Keratinocyte (primary cell): Measurements from ENCODE around the gene KMT5B. TPM values are rescaled to one million over a fixed set of nuclear protein-coding genes. Genes with fewer than 3 reads are reported as not detected.

Experiments used
- DNase-seq: peaks from one replicate; pipeline ENCODE4 v3.0.0-alpha.2; 2011; ENCODE audit warnings: low read depth, missing footprints, low spot score
- FAIRE-seq: peaks from 2 replicates; lab custom pipeline; 2011; peaks lifted over from hg19 to GRCh38; lab: Jason Lieb, UNC
- H2AFZ ChIP-seq: 2 replicates; pipeline ENCODE4 v1.6.0; 2012; ENCODE audit warnings: low read length, control low read depth, inconsistent platforms; ENCODE audit not compliant: control insufficient read depth
- H3K27ac ChIP-seq: 2 replicates; pipeline ENCODE4 v1.5.1; 2011; ENCODE audit warnings: low read length; ENCODE audit not compliant: control insufficient read depth, insufficient read depth
- H3K27me3 ChIP-seq: 3 replicates; pipeline ENCODE4 v1.6.0; 2011; ENCODE audit warnings: low read length; ENCODE audit not compliant: control insufficient read depth, insufficient read depth; ENCODE audit errors: extremely low read depth
- H3K36me3 ChIP-seq, 2 experiments: 2 replicates in 1 of 2; 3 replicates in 1 of 2; pipeline ENCODE4 v1.5.1; 2011; ENCODE audit warnings: low read length in 2 of 2, mild to moderate bottlenecking in 1 of 2; ENCODE audit not compliant: control insufficient read depth in 2 of 2, insufficient read depth in 2 of 2; ENCODE audit errors: extremely low read depth in 1 of 2
- H3K4me1 ChIP-seq: 3 replicates; pipeline ENCODE4 v1.5.1; 2011; ENCODE audit warnings: low read length; ENCODE audit not compliant: control insufficient read depth, insufficient read depth; ENCODE audit errors: extremely low read depth
- H3K4me2 ChIP-seq: 3 replicates; pipeline ENCODE4 v1.6.0; 2011; ENCODE audit warnings: low read depth, low read length; ENCODE audit not compliant: control insufficient read depth, insufficient read depth; ENCODE audit errors: extremely low read depth
- H3K4me3 ChIP-seq, 3 experiments: fragments of 200-600 bp in 1 of 3; sonication (generic) in 1 of 3; 2 replicates in 2 of 3; 3 replicates in 1 of 3; pipeline ENCODE4 v1.5.1; 2011 to 2016; ENCODE audit warnings: low read length in 3 of 3, mild to moderate bottlenecking in 3 of 3, control low read depth in 2 of 3, inconsistent platforms in 1 of 3, low read depth in 1 of 3, mixed read lengths in 1 of 3, mixed run types in 1 of 3, moderate library complexity in 1 of 3; ENCODE audit not compliant: control insufficient read depth in 2 of 3, insufficient read depth in 2 of 3; ENCODE audit errors: extremely low read depth in 1 of 3
- H3K79me2 ChIP-seq: 2 replicates; pipeline ENCODE4 v1.6.0; 2012; ENCODE audit warnings: low read length; ENCODE audit not compliant: control insufficient read depth, insufficient read depth
- H3K9ac ChIP-seq: 3 replicates; pipeline ENCODE4 v1.6.0; 2011; ENCODE audit warnings: low read length; ENCODE audit not compliant: control insufficient read depth, insufficient read depth; ENCODE audit errors: extremely low read depth
- H3K9me1 ChIP-seq: 3 replicates; pipeline ENCODE4 v1.6.0; 2011; ENCODE audit warnings: low read length; ENCODE audit not compliant: control insufficient read depth, insufficient read depth; ENCODE audit errors: extremely low read depth
- H3K9me3 ChIP-seq: 2 replicates; pipeline ENCODE4 v1.5.1; 2012; ENCODE audit warnings: low read depth, low read length; ENCODE audit not compliant: control insufficient read depth
- H4K20me1 ChIP-seq: 3 replicates; pipeline ENCODE4 v1.6.0; 2011; ENCODE audit warnings: low read length; ENCODE audit not compliant: control insufficient read depth, insufficient read depth; ENCODE audit errors: extremely low read depth
- EZH2 ChIP-seq: IDR thresholded peaks from one replicate; pipeline ENCODE4 v1.6.1; 2012; ENCODE audit warnings: inconsistent platforms, mild to moderate bottlenecking, low read length, moderate library complexity
- dilution Hi-C: fragments of 300-500 bp; cut with MboI; formaldehyde crosslinking; loops from one replicate; pipeline ENCODE4 v1.7.0; 2020; ENCODE audit warnings: low sequenced_read_pairs; ENCODE audit not compliant: extremely low pct_ligation_motif_present
- polyA plus RNA-seq, 5 experiments: library from polyadenylated mRNA; depleted of rRNA in 3 of 5; stranded (reverse) in 3 of 5; stranded (forward) in 1 of 5; unstranded in 1 of 5; fragments of >200 nt; gene quantifications; 1 replicate in 1 of 5; 2 replicates in 3 of 5; 3 replicates in 1 of 5; pipeline versions ENCODE4 v1.2.1 to v1.2.3, GENCODE V29; 2011 to 2012; ENCODE audit warnings: missing spikeins in 2 of 5, low read depth in 1 of 5, low replicate concordance in 1 of 5
- TF ChIP-seq, protein P1 (sequence below), 3 experiments: IDR thresholded peaks in 1 of 3; conservative IDR thresholded peaks in 1 of 3; optimal IDR thresholded peaks in 1 of 3; 2 replicates in 2 of 3; 3 replicates in 1 of 3; pipeline versions ENCODE3 to v1.5.1; 2011; ENCODE audit warnings: low read length in 3 of 3, mild to moderate bottlenecking in 3 of 3, moderate library complexity in 2 of 3, control low read depth in 1 of 3, inconsistent platforms in 1 of 3; ENCODE audit not compliant: insufficient read depth in 2 of 3; ENCODE audit errors: extremely low read depth in 1 of 3

KMT5B gene
- polyA plus RNA-seq, 1 donor (not counting 4 experiments of a cell fraction or from before 2014, with no cell fraction given), result 17.2 TPM

- dilution Hi-C loops, result no loop called here
- Histone ChIP-seq H3K4me1 (peaks cover 3% of the 10 kb centered on the region), H3K36me3 (no peaks in the 10 kb centered on the region), H3K4me3 (no peak overlapping the region), H3K79me2 (no peaks in the 10 kb centered on the region), H4K20me1 (no peaks in the 10 kb centered on the region), H3K9ac (no peak overlapping the region), H2AFZ (no peak overlapping the region), H3K4me2 (no peak overlapping the region), H3K9me1 (no peaks in the 10 kb centered on the region), H3K27ac (no peak overlapping the region), H3K27me3 (no peaks in the 10 kb centered on the region), H3K9me3 (no peaks in the 10 kb centered on the region)
- TF ChIP-seq EZH2, result no peak
- DNase-seq, result no peak
- FAIRE-seq, result no peak
Observed at GRCh38 chr11:68148879-68149278, 64.2 kb downstream of the KMT5B start.

DNA sequence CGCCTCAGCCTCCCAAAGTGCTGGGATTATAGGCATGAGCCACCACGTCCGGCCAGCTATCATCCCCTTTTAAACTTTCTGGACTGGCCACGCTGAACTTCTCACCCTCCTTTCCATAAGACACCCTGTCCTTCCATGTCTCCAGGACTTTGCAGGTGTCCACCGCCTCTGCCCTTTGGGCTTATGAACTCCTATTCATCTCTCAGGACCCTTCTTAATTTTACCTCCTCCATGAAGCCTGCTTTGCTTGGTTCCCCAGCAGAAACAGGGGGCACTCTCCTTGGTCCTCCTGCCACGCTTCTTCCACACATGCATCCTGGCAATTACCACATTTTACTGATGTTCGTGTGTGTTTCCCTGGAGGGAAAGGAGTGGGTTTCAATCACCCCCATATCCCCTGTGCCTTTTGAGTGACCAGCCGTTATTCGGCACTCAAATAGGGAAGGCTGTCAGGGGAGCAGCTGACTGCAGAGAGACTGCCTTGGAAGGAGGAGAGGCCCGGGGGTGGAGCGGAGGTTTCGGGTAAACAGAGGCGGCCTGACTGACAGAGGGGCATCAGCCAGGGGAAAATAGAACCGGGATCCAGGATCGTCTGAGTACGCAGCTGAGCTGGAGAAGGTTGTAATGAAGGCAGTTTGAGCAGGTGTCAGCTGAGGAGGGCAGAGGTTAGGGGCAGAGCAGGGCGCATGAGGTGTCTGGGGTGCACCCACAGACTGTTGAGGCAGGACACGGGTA, 64.9 kb downstream of the KMT5B start:
- Histone ChIP-seq H3K79me2 (no peaks in the 10 kb centered on the region), H3K27ac (no peak overlapping the region), H3K36me3 (no peaks in the 10 kb centered on the region), H3K4me1 (peaks cover 3% of the 10 kb centered on the region), H3K4me3 (no peak overlapping the region), H3K9ac (no peak overlapping the region), H3K9me3 (no peaks in the 10 kb centered on the region), H4K20me1 (no peaks in the 10 kb centered on the region), H3K4me2 (no peak overlapping the region), H3K27me3 (no peaks in the 10 kb centered on the region), H3K9me1 (no peaks in the 10 kb centered on the region), H2AFZ (no peak overlapping the region)
- TF ChIP-seq, protein P1, sequence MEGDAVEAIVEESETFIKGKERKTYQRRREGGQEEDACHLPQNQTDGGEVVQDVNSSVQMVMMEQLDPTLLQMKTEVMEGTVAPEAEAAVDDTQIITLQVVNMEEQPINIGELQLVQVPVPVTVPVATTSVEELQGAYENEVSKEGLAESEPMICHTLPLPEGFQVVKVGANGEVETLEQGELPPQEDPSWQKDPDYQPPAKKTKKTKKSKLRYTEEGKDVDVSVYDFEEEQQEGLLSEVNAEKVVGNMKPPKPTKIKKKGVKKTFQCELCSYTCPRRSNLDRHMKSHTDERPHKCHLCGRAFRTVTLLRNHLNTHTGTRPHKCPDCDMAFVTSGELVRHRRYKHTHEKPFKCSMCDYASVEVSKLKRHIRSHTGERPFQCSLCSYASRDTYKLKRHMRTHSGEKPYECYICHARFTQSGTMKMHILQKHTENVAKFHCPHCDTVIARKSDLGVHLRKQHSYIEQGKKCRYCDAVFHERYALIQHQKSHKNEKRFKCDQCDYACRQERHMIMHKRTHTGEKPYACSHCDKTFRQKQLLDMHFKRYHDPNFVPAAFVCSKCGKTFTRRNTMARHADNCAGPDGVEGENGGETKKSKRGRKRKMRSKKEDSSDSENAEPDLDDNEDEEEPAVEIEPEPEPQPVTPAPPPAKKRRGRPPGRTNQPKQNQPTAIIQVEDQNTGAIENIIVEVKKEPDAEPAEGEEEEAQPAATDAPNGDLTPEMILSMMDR (optimal IDR thresholded peaks at IDR 0.05 in 1 of 3, IDR thresholded peaks at IDR 0.05 in 1 of 3, conservative IDR thresholded peaks at IDR 0.05 in 1 of 3; ENCODE audit: extremely low read depth in 1 of 3, insufficient read depth in 2 of 3, low read length in 3 of 3), result no peak
- TF ChIP-seq EZH2, result no peak
- DNase-seq, result no peak
- dilution Hi-C loops, result no loop called here
- FAIRE-seq, result no peak
